Kidney (tissue), 14 donors: ENCODE measurements around the gene UGDH. TPM values are rescaled to one million over a fixed set of nuclear protein-coding genes. Genes with fewer than 3 reads are reported as not detected.

Experiments used
- DNase-seq, 5 donors: peaks; one replicate each; pipeline ENCODE4 v3.0.0-alpha.2; 2013 to 2020
- FAIRE-seq: peaks from 2 replicates; lab custom pipeline; 2012; peaks lifted over from hg19 to GRCh38; lab: Jason Lieb, UNC
- H3K27ac ChIP-seq, 2 donors: one replicate each; pipeline ENCODE4 v1.7.0; 2013; ENCODE audit warnings: low read depth in 2 of 2, low read length in 2 of 2, inconsistent platforms in 1 of 2
- H3K27me3 ChIP-seq: one replicate; pipeline ENCODE4 v1.7.1; 2013; ENCODE audit warnings: low read length, inconsistent platforms; ENCODE audit not compliant: control insufficient read depth, insufficient read depth
- H3K36me3 ChIP-seq, 3 donors: one replicate each; pipeline versions ENCODE4 v1.7.0 to v1.7.1; 2013; ENCODE audit warnings: low read length in 3 of 3, control low read depth in 1 of 3, inconsistent platforms in 1 of 3; ENCODE audit not compliant: insufficient read depth in 3 of 3, control insufficient read depth in 2 of 3
- H3K4me1 ChIP-seq, 3 donors: one replicate each; pipeline versions ENCODE4 v1.7.0 to v1.7.1; 2013; ENCODE audit warnings: low read length in 3 of 3, inconsistent platforms in 1 of 3, low read depth in 1 of 3; ENCODE audit not compliant: control insufficient read depth in 2 of 3, insufficient read depth in 2 of 3
- H3K4me3 ChIP-seq, 3 donors: one replicate each; pipeline versions ENCODE4 v1.7.0 to v1.8.1; 2013; ENCODE audit warnings: low read length in 3 of 3, control low read depth in 1 of 3, inconsistent platforms in 1 of 3
- H3K9ac ChIP-seq, 3 donors: one replicate each; pipeline versions ENCODE4 v1.7.0 to v1.7.1; 2013; ENCODE audit warnings: low read length in 3 of 3, control low read depth in 1 of 3, inconsistent platforms in 1 of 3
- H3K9me3 ChIP-seq, 3 donors: one replicate each; pipeline versions ENCODE4 v1.7.0 to v1.7.1; 2013; ENCODE audit warnings: low read length in 3 of 3, control low read depth in 1 of 3, inconsistent platforms in 1 of 3; ENCODE audit not compliant: control insufficient read depth in 2 of 3, insufficient read depth in 1 of 3
- intact Hi-C: fragments of 100-400 bp; cut with DNase I; formaldehyde crosslinking; loops from one replicate; pipeline ENCODE4 v1.11.1; 2022
- polyA plus RNA-seq: library from polyadenylated mRNA; stranded (reverse); fragments of 350-450 nt; fragmentation: Illumina TruSeq; extraction: RNeasy Lipid Tissue Mini Kit (QIAGEN cat#74804); gene quantifications from one replicate; pipeline ENCODE4 v1.2.3, GENCODE V29; 2014; ENCODE audit warnings: low read depth, low replicate concordance; ENCODE audit not compliant: insufficient read depth
- total RNA-seq: library from RNA; stranded (reverse); fragmentation: NEBNext Ultra II Directional; extraction: Animal tissue kit (Norgen Biotek cat#: 25700); gene quantifications from one replicate; pipeline ENCODE4 v1.2.1, GENCODE V29; 2021
- TF ChIP-seq, protein P1 (sequence below): IDR thresholded peaks from 3 replicates; pipeline ENCODE4 v1.5.1; 2012; ENCODE audit warnings: mild to moderate bottlenecking, moderate library complexity, borderline replicate concordance; ENCODE audit not compliant: insufficient read depth; ENCODE audit errors: extremely low read depth
- donor health status: control.
- donor health status: control.
- donor health status: control.
- donor health status: control.
- donor health status: control.
- donor health status: DM: yes; HTN: yes; CAD: no.
- donor health status: Normal renal cell carcinoma (clear cell type).

The UGDH gene
- total and polyA plus RNA-seq, 2 donors from 2014 or later, result 28.2 to 79.4 TPM

DNA sequence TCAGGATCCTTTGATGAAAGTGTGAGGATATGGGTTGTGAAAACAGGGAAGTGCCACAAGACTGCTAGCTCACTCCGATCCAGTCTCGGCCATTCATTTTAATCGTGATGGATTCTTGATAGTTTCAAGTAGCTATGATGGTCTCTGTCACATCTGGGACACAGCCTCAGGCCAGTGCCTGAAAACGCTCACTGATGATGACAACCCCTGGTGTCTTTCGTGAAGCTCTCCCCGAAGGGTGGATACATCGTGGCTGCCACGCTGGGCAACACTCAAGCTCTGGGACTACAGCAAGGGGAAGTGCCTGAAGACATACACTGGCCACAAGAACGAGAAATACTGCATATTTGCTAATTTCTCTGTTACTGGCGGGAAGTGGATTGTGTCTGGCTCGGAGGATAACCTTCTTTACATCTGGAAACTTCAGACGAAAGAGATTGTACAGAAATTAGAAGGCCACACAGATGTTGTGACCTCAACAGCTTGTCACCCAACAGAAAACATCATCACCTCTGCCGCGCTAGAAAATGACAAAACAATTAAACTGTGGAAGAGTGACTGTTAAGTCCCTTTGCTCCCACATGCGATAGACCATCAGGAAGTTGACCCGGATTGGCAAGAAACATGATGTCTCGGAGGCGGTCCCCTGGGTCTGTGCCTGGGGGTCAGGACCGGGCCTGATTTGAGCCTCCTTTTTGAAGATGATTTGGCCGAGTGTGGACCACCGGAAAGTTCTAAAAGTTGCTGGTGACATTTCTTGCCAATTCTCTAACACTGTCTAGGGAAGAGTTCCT, 46.1 kb downstream of the UGDH start:
- TF ChIP-seq, protein P1, sequence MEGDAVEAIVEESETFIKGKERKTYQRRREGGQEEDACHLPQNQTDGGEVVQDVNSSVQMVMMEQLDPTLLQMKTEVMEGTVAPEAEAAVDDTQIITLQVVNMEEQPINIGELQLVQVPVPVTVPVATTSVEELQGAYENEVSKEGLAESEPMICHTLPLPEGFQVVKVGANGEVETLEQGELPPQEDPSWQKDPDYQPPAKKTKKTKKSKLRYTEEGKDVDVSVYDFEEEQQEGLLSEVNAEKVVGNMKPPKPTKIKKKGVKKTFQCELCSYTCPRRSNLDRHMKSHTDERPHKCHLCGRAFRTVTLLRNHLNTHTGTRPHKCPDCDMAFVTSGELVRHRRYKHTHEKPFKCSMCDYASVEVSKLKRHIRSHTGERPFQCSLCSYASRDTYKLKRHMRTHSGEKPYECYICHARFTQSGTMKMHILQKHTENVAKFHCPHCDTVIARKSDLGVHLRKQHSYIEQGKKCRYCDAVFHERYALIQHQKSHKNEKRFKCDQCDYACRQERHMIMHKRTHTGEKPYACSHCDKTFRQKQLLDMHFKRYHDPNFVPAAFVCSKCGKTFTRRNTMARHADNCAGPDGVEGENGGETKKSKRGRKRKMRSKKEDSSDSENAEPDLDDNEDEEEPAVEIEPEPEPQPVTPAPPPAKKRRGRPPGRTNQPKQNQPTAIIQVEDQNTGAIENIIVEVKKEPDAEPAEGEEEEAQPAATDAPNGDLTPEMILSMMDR, result no peak
- Histone ChIP-seq H3K9ac (no peak overlapping the region), H3K9me3 (no peaks in the 10 kb centered on the region), H3K36me3 (peaks cover 0 to 6% (median 3%) of the 10 kb centered on the region in 3 donors), H3K27me3 (no peaks in the 10 kb centered on the region), H3K4me3 (no peak overlapping the region), H3K27ac (no peak overlapping the region), H3K4me1 (no peaks in the 10 kb centered on the region)
- DNase-seq, result no peak
- no peak for FAIRE-seq
- intact Hi-C loops, result no loop called here

DNA sequence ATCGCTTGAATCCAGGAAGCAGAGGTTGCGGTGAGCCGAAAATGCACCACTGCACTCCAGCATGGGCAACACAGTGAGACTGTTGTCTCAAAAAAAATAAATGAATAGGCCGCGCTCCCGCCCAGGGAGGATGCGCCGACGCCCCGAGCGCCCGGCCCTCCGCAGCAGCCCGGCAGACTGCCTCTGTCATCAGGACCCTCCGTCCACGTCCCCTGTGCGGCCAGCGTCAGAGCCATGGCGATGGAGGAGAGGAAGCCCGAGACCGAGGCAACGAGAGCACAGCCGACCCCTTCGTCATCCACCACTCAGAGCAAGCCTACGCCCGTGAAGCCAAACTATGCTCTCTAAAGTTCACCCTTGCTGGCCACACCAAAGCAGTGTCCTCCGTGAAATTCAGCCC, 47.0 kb downstream of the UGDH start:
- intact Hi-C loops, result no loop called here
- no peaks in the 10 kb centered on the region for H3K4me1 ChIP-seq
- no peak overlapping the region for H3K27ac ChIP-seq
- peak in 1 of 5 donors; percentile 75 for DNase-seq
- TF ChIP-seq, protein P1, result no peak
- H3K36me3 ChIP-seq, result peaks cover 0 to 6% (median 3%) of the 10 kb centered on the region in 3 donors
- no peaks in the 10 kb centered on the region for H3K9me3 ChIP-seq
- no peak for FAIRE-seq
- H3K9ac ChIP-seq, result no peak overlapping the region
- no peak overlapping the region for H3K4me3 ChIP-seq
- H3K27me3 ChIP-seq, result no peaks in the 10 kb centered on the region

DNA sequence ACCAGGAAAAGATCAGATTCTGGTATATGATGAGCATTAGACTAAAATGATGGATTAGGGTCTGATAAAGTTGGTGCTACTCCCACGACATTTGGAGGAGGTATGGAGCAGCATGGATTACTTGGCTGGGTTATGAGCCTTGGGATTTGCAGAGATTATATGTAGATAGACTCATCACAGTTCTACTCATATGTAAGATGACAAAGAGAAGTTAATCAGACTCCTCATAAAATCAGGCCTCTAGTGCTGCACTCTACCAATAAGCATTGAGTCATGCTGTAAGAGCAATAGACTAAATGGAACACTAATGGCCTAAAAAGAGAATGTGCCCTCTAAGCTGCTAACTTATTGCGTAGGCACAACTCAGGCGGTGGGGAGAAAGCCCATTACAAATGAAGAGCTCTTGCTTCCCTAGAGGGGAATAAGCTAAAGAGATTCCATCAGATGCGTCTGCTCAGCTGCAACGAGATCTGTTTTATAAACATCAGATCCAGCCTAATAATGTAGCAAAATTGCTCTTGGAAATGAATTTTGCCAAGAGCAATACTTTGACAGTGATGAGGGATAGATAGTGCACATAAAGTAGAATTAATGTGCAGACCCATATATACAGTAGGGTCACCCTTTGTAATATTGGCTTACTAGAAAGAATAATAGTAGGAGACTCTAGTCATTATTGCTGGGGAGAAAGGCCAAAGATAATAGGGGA, 50.9 kb downstream of the UGDH start:
- intact Hi-C loops, result no loop called here
- TF ChIP-seq, protein P1, result no peak
- Histone ChIP-seq H3K4me3 (no peak overlapping the region), H3K36me3 (peaks cover 0 to 6% (median 3%) of the 10 kb centered on the region in 3 donors), H3K27ac (no peak overlapping the region), H3K4me1 (no peaks in the 10 kb centered on the region), H3K9me3 (no peaks in the 10 kb centered on the region), H3K27me3 (no peaks in the 10 kb centered on the region), H3K9ac (no peak overlapping the region)
- no peak for FAIRE-seq
- no peak for DNase-seq
